SK-N-SH (cell line): Measurements from ENCODE around the gene ZNF621. TPM values are rescaled to one million over a fixed set of nuclear protein-coding genes. Genes with fewer than 3 reads are reported as not detected.

ENCODE experiments used
- CTCF ChIA-PET: fragments of 300-600, 350-600 bp; formaldehyde crosslinking; extraction: SDS; loops from one replicate; lab custom pipeline; 2021; lab: Yijun Ruan, JAX
- POLR2A ChIA-PET: fragments of 350-600 bp; sonication (Branson Sonifier 250); formaldehyde crosslinking; extraction: SDS; loops from one replicate; lab custom pipeline; 2020; ENCODE audit warnings: antibody characterized with exemption, inconsistent platforms; lab: Yijun Ruan, JAX
- DNase-seq: peaks from one replicate; pipeline ENCODE4 v3.0.0; 2012
- H2AFZ ChIP-seq: fragments of 200-600 bp; sonication (generic); 2 replicates; pipeline ENCODE4 v1.8.1; 2016; ENCODE audit warnings: antibody characterized with exemption, mild to moderate bottlenecking, low read depth
- H3F3A ChIP-seq: fragments of 200-600 bp; sonication (generic); replicated peaks from 2 replicates; pipeline ENCODE3; 2016; ENCODE audit warnings: antibody characterized with exemption, mild to moderate bottlenecking; ENCODE audit not compliant: insufficient read depth
- H3K27ac ChIP-seq, 2 experiments: fragments of 200-500 bp in 1 of 2; fragments of 200-600 bp in 1 of 2; sonication (Bioruptor generic) in 1 of 2; sonication (generic), shearing (Covaris generic) in 1 of 2; 2 replicates each; pipeline versions ENCODE4 v1.5.1 to v1.6.1; 2014 to 2016; ENCODE audit warnings: low read depth in 2 of 2, inconsistent platforms in 1 of 2, low read length in 1 of 2, mild to moderate bottlenecking in 1 of 2, mixed read lengths in 1 of 2
- H3K27me3 ChIP-seq: fragments of 200-600 bp; sonication (generic), shearing (Covaris generic); 2 replicates; pipeline ENCODE4 v1.6.1; 2016; ENCODE audit warnings: mixed run types; ENCODE audit not compliant: insufficient read depth
- H3K36me3 ChIP-seq, 2 experiments: fragments of 200-500 bp in 1 of 2; fragments of 200-600 bp in 1 of 2; sonication (Bioruptor generic) in 1 of 2; sonication (generic) in 1 of 2; replicated peaks in 1 of 2; 2 replicates each; pipeline versions ENCODE3 to v1.5.1; 2014 to 2016; ENCODE audit warnings: low read length in 1 of 2, mild to moderate bottlenecking in 1 of 2; ENCODE audit not compliant: insufficient read depth in 2 of 2, control insufficient read depth in 1 of 2
- H3K4me1 ChIP-seq, 2 experiments: fragments of 200-500 bp in 1 of 2; fragments of 200-600 bp in 1 of 2; sonication (Bioruptor generic) in 1 of 2; sonication (generic), shearing (Covaris generic) in 1 of 2; 2 replicates each; pipeline versions ENCODE4 v1.5.1 to v1.6.1; 2014 to 2016; ENCODE audit warnings: low read depth in 1 of 2, low read length in 1 of 2, mixed run types in 1 of 2; ENCODE audit not compliant: insufficient read depth in 2 of 2, control insufficient read depth in 1 of 2
- H3K4me2 ChIP-seq: fragments of 200-600 bp; sonication (generic), shearing (Covaris generic); 2 replicates; pipeline ENCODE4 v1.6.1; 2017; ENCODE audit warnings: mixed run types
- H3K4me3 ChIP-seq, 2 experiments: fragments of 200-500 bp in 1 of 2; fragments of 200-600 bp in 1 of 2; sonication (Bioruptor generic) in 1 of 2; sonication (generic), shearing (Covaris generic) in 1 of 2; 2 replicates each; pipeline versions ENCODE4 v1.5.1 to v1.8.1; 2014 to 2016; ENCODE audit warnings: low read depth in 2 of 2, inconsistent platforms in 1 of 2, low read length in 1 of 2, mild to moderate bottlenecking in 1 of 2, mixed read lengths in 1 of 2, moderate library complexity in 1 of 2
- H3K79me2 ChIP-seq: fragments of 200-600 bp; sonication (generic); 2 replicates; pipeline ENCODE4 v1.8.1; 2017; ENCODE audit warnings: mild to moderate bottlenecking; ENCODE audit not compliant: insufficient read depth
- H3K9ac ChIP-seq: fragments of 200-600 bp; sonication (generic); 2 replicates; pipeline ENCODE4 v1.6.1; 2017; ENCODE audit warnings: mixed run types
- H3K9me2 ChIP-seq: fragments of 200-600 bp; sonication (generic); 2 replicates; pipeline ENCODE4 v1.6.1; 2017; ENCODE audit warnings: mixed run types
- H3K9me3 ChIP-seq: fragments of 200-600 bp; sonication (generic); 2 replicates; pipeline ENCODE4 v1.6.1; 2017; ENCODE audit warnings: mixed run types, mild to moderate bottlenecking, moderate library complexity
- H4K20me1 ChIP-seq: fragments of 200-600 bp; sonication (generic); 2 replicates; pipeline ENCODE4 v1.6.1; 2017; ENCODE audit warnings: mild to moderate bottlenecking, mixed run types; ENCODE audit not compliant: insufficient read depth
- CHD2 ChIP-seq: fragments of 150-350 bp; IDR thresholded peaks from 2 replicates; pipeline ENCODE4 v1.6.1; 2018; ENCODE audit warnings: low read length; ENCODE audit not compliant: partially characterized antibody
- ELF1 ChIP-seq: IDR thresholded peaks from 2 replicates; pipeline ENCODE4 v1.4.0; 2012
- EZH2phosphoT487 ChIP-seq: fragments of 200-600 bp; sonication (generic); IDR thresholded peaks from 2 replicates; pipeline ENCODE4 v1.6.1; 2017; ENCODE audit warnings: low read depth, mixed run types, mild to moderate bottlenecking, antibody characterized with exemption, moderate library complexity, borderline replicate concordance
- FOSL2 ChIP-seq: IDR thresholded peaks from 2 replicates; pipeline ENCODE4 v1.4.0; 2012; ENCODE audit warnings: low read depth, mild to moderate bottlenecking, moderate library complexity, borderline replicate concordance
- FOXJ3 ChIP-seq: sonication (generic); formaldehyde crosslinking; IDR thresholded peaks from 2 replicates; pipeline ENCODE4 v1.5.1; 2020; ENCODE audit warnings: mild to moderate bottlenecking, missing genetic modification reagents
- GABPA ChIP-seq: IDR thresholded peaks from 2 replicates; pipeline ENCODE4 v1.4.0; 2012; ENCODE audit warnings: low read depth, mild to moderate bottlenecking
- GATA2 ChIP-seq: sonication (generic); formaldehyde crosslinking; IDR thresholded peaks from 2 replicates; pipeline ENCODE4 v1.5.0; 2020; ENCODE audit warnings: mild to moderate bottlenecking, missing genetic modification reagents
- IRF3 ChIP-seq: fragments of 150-350 bp; IDR thresholded peaks from 2 replicates; pipeline ENCODE4 v1.6.1; 2016; ENCODE audit warnings: mild to moderate bottlenecking, low read depth, low read length
- MAX ChIP-seq: IDR thresholded peaks from 2 replicates; pipeline ENCODE4 v1.4.0; 2012; ENCODE audit warnings: low read depth
- MXI1 ChIP-seq: IDR thresholded peaks from 2 replicates; pipeline ENCODE4 v1.6.1; 2012; ENCODE audit warnings: mild to moderate bottlenecking, low read depth, low read length, improper control_type of control experiment
- NFIC ChIP-seq: IDR thresholded peaks from 2 replicates; pipeline ENCODE4 v1.4.0; 2012; ENCODE audit warnings: borderline replicate concordance
- NRF1 ChIP-seq: IDR thresholded peaks from 2 replicates; pipeline ENCODE4 v1.6.1; 2012; ENCODE audit warnings: low read depth, mild to moderate bottlenecking, low read length
- POLR2AphosphoS5 ChIP-seq: IDR thresholded peaks from 2 replicates; pipeline ENCODE4 v1.6.1; 2012; ENCODE audit warnings: low read depth, low read length
- RAD21 ChIP-seq: IDR thresholded peaks from 2 replicates; pipeline ENCODE4 v1.6.1; 2012; ENCODE audit warnings: mild to moderate bottlenecking, low read length
- RFX5 ChIP-seq: IDR thresholded peaks from 2 replicates; pipeline ENCODE4 v1.6.1; 2012; ENCODE audit warnings: mild to moderate bottlenecking, improper control_type of control experiment, low read length
- RXRA ChIP-seq: IDR thresholded peaks from 2 replicates; pipeline ENCODE4 v1.4.0; 2012; ENCODE audit warnings: low read depth, mild to moderate bottlenecking, borderline replicate concordance
- SIN3A ChIP-seq: IDR thresholded peaks from 2 replicates; pipeline ENCODE4 v1.6.1; 2012; ENCODE audit warnings: low read depth, mild to moderate bottlenecking, low read length, moderate library complexity, borderline replicate concordance
- SMC3 ChIP-seq: IDR thresholded peaks from 2 replicates; pipeline ENCODE4 v1.6.1; 2012; ENCODE audit warnings: low read depth, low read length, improper control_type of control experiment
- TAF1 ChIP-seq: IDR thresholded peaks from 2 replicates; pipeline ENCODE4 v1.6.1; 2012; ENCODE audit warnings: low read depth, mild to moderate bottlenecking, low read length, moderate library complexity, borderline replicate concordance
- YY1 ChIP-seq: IDR thresholded peaks from 2 replicates; pipeline ENCODE4 v1.4.0; 2012; ENCODE audit warnings: low read depth, mild to moderate bottlenecking
- ZBTB33 ChIP-seq: IDR thresholded peaks from 2 replicates; pipeline ENCODE4 v1.4.0; 2012; ENCODE audit warnings: low read depth, borderline replicate concordance
- WGBS: methylation state at CpG from one replicate; pipeline ENCODE4 v1.1.6; 2017; ENCODE audit warnings: low lambda C conversion rate; 5-methylcytosine and 5-hydroxymethylcytosine counted together
- polyA plus RNA-seq, 3 experiments: library from polyadenylated mRNA; depleted of rRNA; stranded (reverse); fragments of >200 nt; gene quantifications; 2 replicates each; pipeline ENCODE4 v1.2.3, GENCODE V29; 2012
- TF ChIP-seq, protein P1 (sequence below): IDR thresholded peaks from 2 replicates; pipeline ENCODE4; 2012

ZNF621 gene
- polyA plus RNA-seq, 1 of the 3 experiments (the other 2 are of a cell fraction), result 10.3 TPM

DNA sequence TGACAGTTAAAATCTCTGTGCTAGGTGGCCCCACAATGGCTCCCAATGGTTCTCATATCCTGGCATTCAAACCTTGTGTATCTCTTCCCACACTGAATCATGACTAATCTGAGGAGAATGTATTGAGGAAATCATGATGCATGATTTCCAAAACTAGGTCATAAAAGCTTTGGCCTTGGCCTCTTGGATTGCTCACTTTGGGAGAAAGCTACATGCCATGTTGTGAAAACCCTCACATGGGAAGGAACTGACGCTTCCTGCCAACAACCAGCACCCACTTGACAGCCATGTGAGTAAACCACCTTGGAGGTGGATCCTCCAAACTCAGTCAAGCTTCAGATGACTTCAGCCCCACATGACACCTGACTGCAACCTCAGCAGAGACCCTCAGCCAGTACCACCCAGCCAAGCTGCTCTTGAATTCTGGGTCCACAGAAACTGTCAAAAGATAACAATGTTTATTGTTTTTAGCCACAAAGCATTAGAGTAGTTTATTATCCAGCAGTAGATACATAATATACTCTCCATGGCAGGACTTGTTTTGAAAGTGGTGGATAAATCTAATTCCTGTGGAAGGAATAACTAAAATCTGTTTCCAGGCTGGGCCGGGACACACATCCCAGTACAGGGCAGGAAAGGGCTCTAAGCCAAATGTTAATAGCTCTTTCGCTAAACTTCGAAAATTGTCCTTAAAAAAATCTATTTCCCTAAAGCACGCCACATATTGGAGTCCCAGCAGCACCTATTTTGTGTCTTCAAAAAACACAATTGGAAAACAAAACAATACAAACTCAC is 19.9 kb upstream of the ZNF621 start (continued):
- TF ChIP-seq SMC3 (no peak), RFX5 (no peak), POLR2AphosphoS5 (no peak; the same call in 1 of the 2 replicates), SIN3A (no peak)
- TF ChIP-seq, protein P1, sequence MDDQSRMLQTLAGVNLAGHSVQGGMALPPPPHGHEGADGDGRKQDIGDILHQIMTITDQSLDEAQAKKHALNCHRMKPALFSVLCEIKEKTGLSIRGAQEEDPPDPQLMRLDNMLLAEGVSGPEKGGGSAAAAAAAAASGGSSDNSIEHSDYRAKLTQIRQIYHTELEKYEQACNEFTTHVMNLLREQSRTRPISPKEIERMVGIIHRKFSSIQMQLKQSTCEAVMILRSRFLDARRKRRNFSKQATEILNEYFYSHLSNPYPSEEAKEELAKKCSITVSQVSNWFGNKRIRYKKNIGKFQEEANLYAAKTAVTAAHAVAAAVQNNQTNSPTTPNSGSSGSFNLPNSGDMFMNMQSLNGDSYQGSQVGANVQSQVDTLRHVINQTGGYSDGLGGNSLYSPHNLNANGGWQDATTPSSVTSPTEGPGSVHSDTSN, result peak; percentile 22; the same call in 1 of the 2 replicates

DNA sequence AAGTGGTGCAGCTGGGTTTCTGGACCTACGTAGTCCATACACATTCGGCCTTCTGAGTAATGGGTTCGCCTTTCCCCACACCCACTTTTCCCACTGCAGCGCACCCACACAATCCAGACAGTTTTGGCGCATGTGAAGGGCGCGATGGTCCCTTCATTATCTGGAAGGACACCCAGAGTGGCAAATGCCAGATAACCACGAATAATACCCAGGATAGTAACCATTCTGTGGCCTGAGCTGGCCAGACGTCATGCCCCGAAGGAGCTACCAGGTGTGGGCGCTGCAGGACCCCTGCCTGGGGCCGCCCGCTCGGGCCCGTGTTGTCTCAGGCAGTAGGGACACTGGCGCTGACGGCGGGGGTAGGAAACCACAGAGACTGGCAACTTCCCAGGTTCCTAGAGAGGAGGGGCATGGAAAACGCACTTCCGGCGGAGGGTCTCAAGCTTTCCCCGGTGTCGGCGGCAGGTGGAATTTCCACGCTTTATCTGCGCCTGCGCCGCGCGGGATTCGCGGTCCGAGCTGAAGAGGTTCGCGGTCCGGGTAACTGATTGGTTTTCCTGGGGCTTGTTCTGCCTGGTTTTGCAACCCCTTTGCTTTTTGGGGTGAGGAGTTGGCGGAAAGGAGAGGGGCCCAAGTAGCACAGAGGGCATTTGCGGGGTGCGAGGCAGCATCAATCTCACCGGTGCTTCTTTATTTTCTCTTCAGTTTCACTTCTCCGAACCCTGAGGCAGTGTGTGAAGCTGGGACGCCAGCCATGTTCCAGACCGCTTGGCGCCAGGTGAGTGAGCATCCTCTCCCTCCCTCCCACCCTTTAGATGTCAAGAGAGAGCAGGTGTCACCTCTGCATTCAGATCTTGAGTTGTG is 18.9 kb upstream of the ZNF621 start, which contains the start of gene ZNF620:
Gene ZNF620 (plus strand): TSS at position 441 of the 864 bp plus-strand sequence. CDS start 314 bp downstream, at position 755.
- H3K4me3 ChIP-seq, result peak within 1 kb of the TSS; percentile 67 to 71
- ChIA-PET CTCF (interaction anchor here (0.9 to 3.0 kb wide), 14 partner anchors 10 to 185 kb away, joined by 3 to 14 read pairs (median 4); partner anchors contain the start of genes ZNF619 and ZNF621), POLR2A (interaction anchor here (0.7 to 2.3 kb wide), 9 partner anchors 9 to 693 kb away, joined by 3 to 45 read pairs (median 4); partner anchors contain the start of genes CTNNB1, RPL14, ZNF619 and ZNF621)
- peak within 1 kb of the TSS; percentile 74 for H3K4me2 ChIP-seq
- no peaks in the 10 kb centered on the region for H3K9me3 ChIP-seq
- H3K4me1 ChIP-seq, result peaks cover 2 to 8% of the 10 kb centered on the region in 2 experiments
- peak within 1 kb of the TSS; percentile 70; the same call in 1 of the 2 replicates for H3K9ac ChIP-seq
- H3K79me2 ChIP-seq, result no peaks in the 10 kb centered on the region
- no peaks in the 10 kb centered on the region for H3K9me2 ChIP-seq
- H3K36me3 ChIP-seq, result peaks cover 0 to 4% of the 10 kb centered on the region in 2 experiments
- peak within 1 kb of the TSS; percentile 90 for H2AFZ ChIP-seq
- H4K20me1 ChIP-seq, result no peaks in the 10 kb centered on the region
- no peaks in the 10 kb centered on the region for H3K27me3 ChIP-seq
- peak within 1 kb of the TSS; percentile 79 to 82 for H3K27ac ChIP-seq
- peaks cover 5% of the 10 kb centered on the region for H3F3A ChIP-seq
- 28% methylated on average over 14 of the region's 44 CpGs for WGBS
- DNase-seq, result peak; percentile 93
- TF ChIP-seq FOXJ3 (CRISPR knock-in tag) (peak; percentile 60; the same call in 1 of the 2 replicates), CHD2 (peak; percentile 54), MXI1 (peak; percentile 82), EZH2phosphoT487 (no peak), MAX (peak; percentile 38; the same call in 1 of the 2 replicates), SMC3 (no peak), GABPA (peak; percentile 76), GATA2 (CRISPR knock-in tag) (no peak), YY1 (peak; percentile 9; the same call in 1 of the 2 replicates), TAF1 (peak; percentile 59; the same call in 1 of the 2 replicates), FOSL2 (no peak), ELF1 (peak; percentile 42; the same call in 1 of the 2 replicates), ZBTB33 (no peak), IRF3 (no peak), RAD21 (peak; percentile 18; the same call in 1 of the 2 replicates), NFIC (0 out of 2 replicates have a peak, but pooled peaks have one; percentile 21), RXRA (no peak), SIN3A (peak; percentile 62; the same call in 1 of the 2 replicates), NRF1 (peak; percentile 72)
